SJSA1 (cell line): ENCODE results near the gene MAEL. TPM values are rescaled to one million over a fixed set of nuclear protein-coding genes. Genes with fewer than 3 reads are reported as not detected.

ENCODE experiments used
- DNase-seq, 2 experiments: peaks; one replicate each; pipeline ENCODE4 v3.0.0-alpha.2; 2015 to 2020; ENCODE audit warnings: low spot score in 2 of 2, low read depth in 1 of 2
- H3K27ac ChIP-seq: fragments of 250-450 bp; sonication (Bioruptor Pico); 2 replicates; pipeline ENCODE4 v1.5.1; 2020; ENCODE audit warnings: mild to moderate bottlenecking, moderate library complexity
- H3K27me3 ChIP-seq: fragments of 250-450 bp; sonication (Bioruptor Pico); replicated peaks from 2 replicates; pipeline ENCODE4 v1.5.1; 2020; ENCODE audit warnings: mild to moderate bottlenecking, moderate library complexity
- H3K36me3 ChIP-seq: fragments of 250-450 bp; sonication (Bioruptor Pico); 2 replicates; pipeline ENCODE4 v1.5.1; 2020; ENCODE audit warnings: mild to moderate bottlenecking
- H3K4me1 ChIP-seq: fragments of 250-450 bp; sonication (Bioruptor Pico); replicated peaks from 2 replicates; pipeline ENCODE4 v1.6.1; 2021; ENCODE audit warnings: mild to moderate bottlenecking
- H3K4me3 ChIP-seq: fragments of 250-450 bp; sonication (Bioruptor Pico); 2 replicates; pipeline ENCODE4 v1.5.1; 2020; ENCODE audit warnings: mild to moderate bottlenecking
- H3K9me3 ChIP-seq: fragments of 250-450 bp; sonication (Bioruptor Pico); replicated peaks from 2 replicates; pipeline ENCODE4 v1.5.1; 2020; ENCODE audit warnings: mild to moderate bottlenecking
- total RNA-seq: library from RNA; depleted of rRNA; stranded (reverse); fragments of >200 nt; shearing (Covaris generic); gene quantifications from 2 replicates; pipeline ENCODE4 v1.2.3, GENCODE V29; 2014; rRNA removed

The MAEL gene
- 0.05 TPM in 1 of 2 replicates, not detected in the other for total RNA-seq

GRCh38 chr1:166988974-166989515, at the start of gene MAEL:
Gene MAEL (plus strand): TSS chr1:166989280. CDS start chr1:166989353, 73 bp downstream.
- DNase-seq, result no peak
- no peaks in the 10 kb centered on the region for H3K4me1 ChIP-seq
- H3K36me3 ChIP-seq, result no peaks in the 10 kb centered on the region
- no peaks in the 10 kb centered on the region for H3K9me3 ChIP-seq
- no peak within 1 kb of the TSS for H3K27ac ChIP-seq
- peaks cover 18% of the 10 kb centered on the region for H3K27me3 ChIP-seq
- H3K4me3 ChIP-seq, result no peak within 1 kb of the TSS

GRCh38 chr1:166939741-166940375, 49.2 kb upstream of the MAEL start:
- no peak overlapping the region for H3K27ac ChIP-seq
- DNase-seq, result no peak
- H3K9me3 ChIP-seq, result no peaks in the 10 kb centered on the region
- H3K27me3 ChIP-seq, result no peaks in the 10 kb centered on the region
- H3K36me3 ChIP-seq, result peaks cover 2% of the 10 kb centered on the region; the same call in 1 of the 2 replicates
- H3K4me1 ChIP-seq, result peaks cover 24% of the 10 kb centered on the region
- H3K4me3 ChIP-seq, result no peak overlapping the region

- DNase-seq, result peak; percentile 74 to 90
- peak overlapping the region; percentile 96 for H3K27ac ChIP-seq
- H3K4me1 ChIP-seq, result peaks cover 55% of the 10 kb centered on the region
- no peak overlapping the region for H3K4me3 ChIP-seq
- H3K9me3 ChIP-seq, result no peaks in the 10 kb centered on the region
- no peaks in the 10 kb centered on the region for H3K27me3 ChIP-seq
- no peaks in the 10 kb centered on the region for H3K36me3 ChIP-seq
These were observed 44.7 kb upstream of the MAEL start for GRCh38 chr1:166944186-166944967.

- Histone ChIP-seq H3K27me3 (no peaks in the 10 kb centered on the region), H3K36me3 (no peaks in the 10 kb centered on the region), H3K4me3 (peak overlapping the region; percentile 20), H3K27ac (peak overlapping the region; percentile 64), H3K4me1 (peaks cover 84% of the 10 kb centered on the region), H3K9me3 (no peaks in the 10 kb centered on the region)
- peak; percentile 74 to 91 for DNase-seq
These were observed 41.6 kb upstream of the MAEL start for GRCh38 chr1:166947398-166948043.

- Histone ChIP-seq H3K9me3 (no peaks in the 10 kb centered on the region), H3K4me3 (no peak overlapping the region), H3K4me1 (peaks cover 81% of the 10 kb centered on the region), H3K27ac (no peak overlapping the region), H3K36me3 (peaks cover 4% of the 10 kb centered on the region; the same call in 1 of the 2 replicates), H3K27me3 (no peaks in the 10 kb centered on the region)
- DNase-seq, result no peak
These were observed 40.2 kb upstream of the MAEL start for GRCh38 chr1:166948856-166949350.

GRCh38 chr1:166950156-166950555, 38.9 kb upstream of the MAEL start:
- Histone ChIP-seq H3K27me3 (no peaks in the 10 kb centered on the region), H3K4me1 (peaks cover 68% of the 10 kb centered on the region), H3K9me3 (no peaks in the 10 kb centered on the region), H3K36me3 (peaks cover 6% of the 10 kb centered on the region; the same call in 1 of the 2 replicates), H3K4me3 (no peak overlapping the region), H3K27ac (no peak overlapping the region)
- DNase-seq, result peak in 1 of 2 experiments; percentile 31

GRCh38 chr1:166951050-166951449, 38.0 kb upstream of the MAEL start:
- peaks cover 6% of the 10 kb centered on the region; the same call in 1 of the 2 replicates for H3K36me3 ChIP-seq
- peaks cover 59% of the 10 kb centered on the region for H3K4me1 ChIP-seq
- no peak overlapping the region for H3K4me3 ChIP-seq
- H3K27me3 ChIP-seq, result no peaks in the 10 kb centered on the region
- H3K27ac ChIP-seq, result peak overlapping the region; percentile 91; the same call in 1 of the 2 replicates
- DNase-seq, result no peak
- no peaks in the 10 kb centered on the region for H3K9me3 ChIP-seq

GRCh38 chr1:166952002-166952746, 36.9 kb upstream of the MAEL start:
- Histone ChIP-seq H3K36me3 (peaks cover 6% of the 10 kb centered on the region; the same call in 1 of the 2 replicates), H3K4me3 (no peak overlapping the region), H3K9me3 (no peaks in the 10 kb centered on the region), H3K27me3 (no peaks in the 10 kb centered on the region), H3K27ac (peak overlapping the region; percentile 91), H3K4me1 (peaks cover 54% of the 10 kb centered on the region)
- peak; percentile 75 to 89 for DNase-seq

GRCh38 chr1:166953491-166953890, 35.6 kb upstream of the MAEL start:
- no peak for DNase-seq
- H3K9me3 ChIP-seq, result no peaks in the 10 kb centered on the region
- H3K4me3 ChIP-seq, result no peak overlapping the region
- no peaks in the 10 kb centered on the region for H3K27me3 ChIP-seq
- peaks cover 45% of the 10 kb centered on the region for H3K4me1 ChIP-seq
- peaks cover 6% of the 10 kb centered on the region; the same call in 1 of the 2 replicates for H3K36me3 ChIP-seq
- peak overlapping the region; percentile 91; the same call in 1 of the 2 replicates for H3K27ac ChIP-seq

GRCh38 chr1:166956057-166956850, 32.8 kb upstream of the MAEL start:
- Histone ChIP-seq H3K9me3 (no peaks in the 10 kb centered on the region), H3K4me1 (peaks cover 27% of the 10 kb centered on the region), H3K27ac (no peak overlapping the region), H3K27me3 (no peaks in the 10 kb centered on the region), H3K36me3 (peaks cover 6% of the 10 kb centered on the region; the same call in 1 of the 2 replicates), H3K4me3 (no peak overlapping the region)
- no peak for DNase-seq

GRCh38 chr1:166956872-166957271, 32.2 kb upstream of the MAEL start:
- no peak for DNase-seq
- no peak overlapping the region for H3K4me3 ChIP-seq
- H3K9me3 ChIP-seq, result no peaks in the 10 kb centered on the region
- peaks cover 6% of the 10 kb centered on the region; the same call in 1 of the 2 replicates for H3K36me3 ChIP-seq
- H3K27ac ChIP-seq, result no peak overlapping the region
- peaks cover 20% of the 10 kb centered on the region for H3K4me1 ChIP-seq
- no peaks in the 10 kb centered on the region for H3K27me3 ChIP-seq

- Histone ChIP-seq H3K36me3 (no peaks in the 10 kb centered on the region), H3K27me3 (no peaks in the 10 kb centered on the region), H3K4me1 (0 out of 2 replicates have a peak, but pooled peaks cover 4% of the 10 kb centered on the region), H3K9me3 (no peaks in the 10 kb centered on the region), H3K4me3 (no peak overlapping the region), H3K27ac (no peak overlapping the region)
- DNase-seq, result no peak
These were observed 28.1 kb upstream of the MAEL start for GRCh38 chr1:166960858-166961474.
